NCI-H2227 (cell line): ENCODE measurements around the gene TROAP.

Experiments used
- DNase-seq: peaks from one replicate; lab custom pipeline; 2025; ENCODE audit not compliant: unreplicated experiment; lab: John Stamatoyannopoulos, UW

The TROAP gene

DNA sequence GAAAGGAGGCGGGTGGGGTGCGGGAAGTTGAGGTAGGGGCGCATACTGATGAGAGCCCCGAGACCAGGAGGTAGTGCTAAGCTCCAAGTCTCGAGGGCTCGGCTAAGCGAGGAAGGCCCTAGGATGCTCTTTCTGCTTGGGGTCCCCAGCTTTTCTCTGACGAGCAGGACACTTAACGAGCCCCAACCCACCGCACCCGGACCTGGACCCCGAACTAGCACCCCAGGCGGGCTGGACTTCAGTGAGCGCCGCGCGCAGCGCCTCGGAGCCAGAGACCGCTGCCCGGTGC is 18.7 kb downstream of the TROAP start:
- DNase-seq: no peak

GRCh38 chr12:49342066-49342913 is 19.2 kb downstream of the TROAP start:
- DNase-seq: peak; percentile 93

- DNase-seq: peak; percentile 12
These were observed 20.1 kb downstream of the TROAP start for GRCh38 chr12:49342914-49343731.

DNA sequence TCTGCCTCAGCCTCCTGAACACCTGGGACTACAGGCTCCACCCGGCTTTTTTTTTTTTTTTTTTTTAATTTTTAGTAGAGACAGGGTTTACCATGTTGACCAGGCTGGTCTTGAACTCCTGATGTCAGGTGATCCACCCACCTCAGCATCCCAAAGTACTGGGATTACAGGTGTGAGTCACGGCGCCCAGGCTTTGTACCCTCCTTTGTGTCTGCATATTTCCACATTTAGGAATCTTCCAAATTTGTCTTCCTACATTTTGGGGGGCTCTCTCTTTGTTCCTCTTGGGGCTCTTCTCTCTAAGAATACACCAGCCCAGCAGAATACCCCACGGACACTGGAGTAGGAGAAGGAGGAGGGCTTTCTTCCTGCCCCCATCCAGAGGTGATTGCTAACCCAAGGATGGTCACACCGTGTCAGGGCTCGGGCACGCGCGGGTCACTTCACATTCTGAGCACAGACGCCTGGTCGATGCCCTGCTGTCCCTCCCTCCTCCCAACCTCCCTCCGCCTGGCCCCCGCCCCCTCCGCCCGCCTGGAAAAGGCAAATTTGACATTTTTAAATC is 21.5 kb downstream of the TROAP start:
- no peak for DNase-seq

DNA sequence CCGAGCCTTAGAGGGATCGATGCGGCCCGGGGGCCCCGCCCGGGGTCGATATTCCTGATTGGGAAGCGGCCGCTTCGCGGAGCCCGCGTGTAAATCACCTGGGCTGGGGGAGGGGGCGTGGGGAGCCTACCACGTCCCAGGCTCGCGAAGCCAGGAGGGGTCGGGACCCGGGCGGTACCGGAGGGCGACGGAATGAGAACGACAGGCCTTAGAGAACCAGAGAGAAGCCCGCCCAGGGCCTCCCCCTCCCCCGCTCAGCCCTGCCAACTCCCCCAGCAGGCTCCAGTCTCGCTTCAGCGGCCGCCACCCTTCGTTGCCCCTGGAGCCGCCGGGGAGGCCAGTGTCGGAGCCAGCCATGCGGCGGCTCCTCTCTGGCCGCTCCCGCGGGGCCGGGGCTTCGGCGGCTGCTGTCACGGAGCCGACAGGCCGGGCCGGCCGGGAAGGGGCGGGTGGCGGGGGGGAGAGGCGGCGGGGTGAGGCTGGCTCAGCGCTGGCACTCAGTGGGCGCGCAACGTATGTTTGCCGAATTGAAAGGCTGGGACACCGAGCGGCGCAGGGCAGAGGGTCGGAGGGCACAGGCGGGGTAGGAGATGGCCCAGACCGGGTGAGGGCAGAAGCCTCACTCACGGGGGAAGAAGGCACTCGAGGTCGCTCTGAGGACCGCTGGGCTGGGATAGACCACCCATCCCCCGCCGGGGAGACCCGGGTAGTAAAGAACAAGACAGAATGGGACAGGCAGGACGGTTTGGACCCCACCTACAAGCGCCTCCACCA is 22.2 kb downstream of the TROAP start:
- DNase-seq: peak; percentile 39

DNA sequence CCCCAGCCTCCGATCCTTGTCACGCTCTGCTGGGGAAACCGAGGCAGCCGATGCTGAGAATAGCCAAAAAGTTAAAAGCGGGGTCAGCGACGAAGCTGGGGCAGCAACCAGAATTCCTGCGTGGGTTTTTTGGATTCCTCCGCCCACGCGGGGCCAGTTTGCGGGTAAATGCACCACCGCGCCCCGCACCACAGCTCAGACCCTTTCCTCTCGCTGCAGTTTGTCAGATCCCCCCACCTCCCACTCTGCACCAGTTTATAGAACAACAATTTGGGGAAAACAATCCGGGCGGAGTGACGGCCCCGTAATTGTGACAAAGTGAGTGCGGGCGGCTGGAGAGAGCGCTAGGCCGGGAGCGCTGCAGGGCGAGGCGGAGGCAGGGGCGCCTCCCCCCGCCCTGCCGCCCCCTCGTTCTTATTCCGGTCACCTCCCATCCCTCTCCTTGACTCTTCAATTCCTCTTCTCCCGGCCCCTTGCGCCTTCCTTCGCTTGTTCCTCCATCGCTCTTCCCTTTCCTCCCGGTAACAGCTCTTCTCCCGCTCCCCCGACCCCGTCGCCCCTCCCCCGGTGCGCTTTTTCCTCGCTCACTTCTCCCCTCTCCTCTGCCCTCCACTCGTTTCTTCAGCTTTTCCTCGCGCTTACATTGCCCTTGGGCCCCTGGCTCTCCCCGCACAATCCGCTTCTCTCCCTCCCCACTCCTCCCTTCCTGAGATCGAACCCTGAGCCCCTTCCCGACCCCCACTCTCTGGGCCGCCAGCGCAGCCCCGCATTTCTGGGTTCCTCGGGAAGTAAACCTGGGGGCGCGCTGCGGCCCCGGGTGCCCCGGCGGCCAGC is 23.0 kb downstream of the TROAP start:
- DNase-seq: peak; percentile 25

GRCh38 chr12:49346659-49347310 is 23.7 kb downstream of the TROAP start, which contains the start of gene DNAJC22:
Gene DNAJC22, plus strand, starts transcription at chr12:49346888. Its CDS starts 1,985 bp downstream, at chr12:49348873.
- peak; percentile 16 for DNase-seq

DNA sequence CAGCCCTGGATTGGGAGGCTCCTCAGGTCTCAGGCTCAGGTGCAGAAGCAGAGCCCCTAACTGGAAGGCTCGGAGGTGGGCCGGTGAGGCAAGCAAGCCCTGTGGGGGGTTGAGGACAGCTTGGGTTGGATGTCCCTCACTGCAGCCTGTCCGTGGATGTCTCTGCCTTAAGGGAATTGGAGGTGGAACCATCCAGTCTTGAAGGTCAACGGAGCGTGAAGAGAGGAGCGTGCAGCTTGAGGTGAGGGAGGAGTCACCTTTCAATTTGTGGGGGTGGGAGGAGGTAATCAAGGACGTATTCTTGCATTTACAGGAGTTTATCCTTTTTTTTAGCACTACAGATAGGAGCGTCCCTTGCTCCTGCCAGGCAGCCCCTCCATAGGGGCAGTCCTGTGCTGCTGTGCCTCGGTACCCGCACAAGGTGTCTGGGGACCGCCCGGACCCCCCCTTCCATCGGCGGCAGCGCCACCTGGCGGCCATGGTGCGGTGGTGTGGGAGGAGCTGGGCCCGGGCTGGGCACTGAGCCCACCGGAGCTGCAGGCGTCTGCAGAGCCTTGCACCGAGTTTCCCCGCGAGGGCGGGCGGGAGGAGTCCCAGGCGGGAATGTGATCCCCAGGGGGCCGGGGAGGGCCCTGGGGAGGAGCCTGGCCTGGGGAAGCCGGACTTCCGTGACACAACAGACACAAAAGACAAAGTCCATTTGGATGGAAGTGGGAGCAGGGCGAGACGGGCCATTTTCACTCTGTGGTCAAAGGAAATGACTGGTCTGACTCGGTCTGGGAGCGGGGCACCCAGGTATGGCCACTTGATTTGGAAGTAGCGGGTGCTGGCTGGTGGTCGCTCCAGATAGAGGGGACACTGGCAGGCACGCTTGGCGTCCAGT is 24.5 kb downstream of the TROAP start:
- peak; percentile 84 for DNase-seq

DNA sequence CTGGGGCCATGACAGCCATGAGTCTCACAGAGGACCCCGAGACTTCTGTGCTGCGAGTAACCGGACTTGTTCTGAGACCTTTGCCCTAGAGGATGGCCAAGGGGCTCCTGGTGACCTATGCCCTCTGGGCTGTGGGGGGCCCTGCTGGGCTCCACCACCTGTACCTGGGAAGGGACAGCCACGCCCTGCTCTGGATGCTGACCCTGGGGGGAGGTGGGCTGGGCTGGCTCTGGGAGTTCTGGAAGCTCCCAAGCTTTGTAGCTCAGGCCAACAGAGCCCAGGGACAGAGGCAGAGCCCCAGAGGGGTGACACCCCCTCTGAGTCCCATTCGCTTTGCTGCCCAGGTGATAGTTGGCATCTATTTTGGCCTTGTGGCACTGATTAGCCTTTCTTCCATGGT is 25.7 kb downstream of the TROAP start:
- DNase-seq: no peak

DNA sequence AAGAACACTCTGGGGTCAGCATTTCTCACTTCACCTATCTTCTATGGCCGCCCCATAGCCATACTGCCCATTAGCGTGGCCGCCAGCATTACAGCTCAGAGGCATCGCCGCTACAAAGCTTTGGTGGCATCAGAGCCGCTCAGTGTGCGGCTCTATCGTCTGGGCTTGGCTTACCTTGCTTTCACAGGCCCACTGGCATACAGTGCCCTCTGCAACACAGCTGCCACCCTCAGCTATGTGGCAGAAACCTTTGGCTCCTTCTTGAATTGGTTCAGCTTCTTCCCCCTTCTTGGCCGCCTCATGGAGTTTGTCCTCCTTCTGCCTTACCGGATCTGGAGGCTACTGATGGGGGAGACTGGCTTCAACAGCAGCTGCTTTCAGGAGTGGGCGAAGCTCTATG is 26.2 kb downstream of the TROAP start:
- DNase-seq: no peak

DNA sequence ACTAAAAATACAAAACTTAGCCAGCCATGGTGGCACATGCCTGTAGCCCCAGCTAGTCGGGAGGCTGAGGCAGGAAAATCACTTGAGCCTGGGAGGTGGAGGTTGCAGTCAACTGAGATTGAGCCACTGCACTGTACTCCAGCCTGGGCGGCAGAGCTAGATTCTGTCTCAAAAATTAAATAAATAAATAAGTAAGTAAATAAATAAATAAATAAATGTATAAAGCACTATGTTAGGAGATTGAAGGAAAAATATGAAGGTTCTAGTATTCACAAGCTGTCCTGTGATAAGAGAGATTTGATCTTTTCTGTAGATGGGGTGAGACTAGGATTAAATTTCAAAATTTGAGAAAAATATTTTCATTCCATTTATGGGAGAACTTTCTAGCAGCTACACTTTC is 29.3 kb downstream of the TROAP start:
- DNase-seq: no peak

DNA sequence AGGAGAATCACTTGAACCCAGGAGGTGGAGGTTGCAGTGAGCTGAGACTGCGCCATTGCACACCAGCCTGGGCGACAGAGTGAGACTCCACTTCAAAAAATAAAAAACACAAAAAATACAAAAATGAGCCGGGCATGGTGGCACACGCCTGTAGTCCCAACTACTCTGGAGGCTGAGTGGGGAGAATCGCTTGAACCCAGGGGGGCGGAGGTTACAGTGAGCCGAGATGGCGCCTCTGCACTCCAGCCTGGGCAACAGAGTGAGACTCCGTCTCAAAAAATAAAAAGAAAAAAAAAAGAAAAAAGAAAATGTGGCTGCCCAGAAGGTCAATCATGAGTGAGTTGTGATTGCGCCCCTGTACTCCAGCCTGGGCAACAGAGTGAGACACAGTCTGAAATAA is 32.9 kb downstream of the TROAP start:
- DNase-seq: no peak

DNA sequence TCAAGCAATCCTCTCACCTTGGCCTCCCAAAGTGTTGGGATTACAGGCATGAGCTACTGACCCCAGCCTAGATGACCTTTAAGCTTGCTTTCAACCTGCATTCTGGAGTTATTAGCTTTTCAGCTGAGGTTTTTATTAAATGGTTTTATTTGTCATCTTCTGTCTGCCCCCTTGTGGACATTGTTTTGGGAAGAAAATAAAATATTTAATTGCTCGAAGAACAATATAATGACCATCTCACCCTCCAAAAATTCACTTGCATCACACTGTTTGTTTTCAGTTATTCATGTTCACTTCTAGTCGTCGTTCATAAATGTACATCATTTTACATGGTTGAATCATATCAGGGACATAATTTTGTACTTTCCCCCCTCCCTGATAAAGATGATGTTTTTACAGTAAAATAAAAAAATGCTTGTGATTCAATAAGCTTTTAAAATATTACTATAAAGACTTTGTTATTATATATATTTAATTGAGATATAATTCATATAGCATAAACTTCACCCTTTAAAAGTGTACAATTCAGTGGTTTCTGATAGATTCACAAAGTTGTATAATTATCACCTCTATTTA is 34.1 kb downstream of the TROAP start:
- peak; percentile 29 for DNase-seq

GRCh38 chr12:49358483-49359141 is 35.6 kb downstream of the TROAP start:
- DNase-seq: peak; percentile 66

GRCh38 chr12:49359671-49360070 is 36.6 kb downstream of the TROAP start:
- no peak for DNase-seq

DNA sequence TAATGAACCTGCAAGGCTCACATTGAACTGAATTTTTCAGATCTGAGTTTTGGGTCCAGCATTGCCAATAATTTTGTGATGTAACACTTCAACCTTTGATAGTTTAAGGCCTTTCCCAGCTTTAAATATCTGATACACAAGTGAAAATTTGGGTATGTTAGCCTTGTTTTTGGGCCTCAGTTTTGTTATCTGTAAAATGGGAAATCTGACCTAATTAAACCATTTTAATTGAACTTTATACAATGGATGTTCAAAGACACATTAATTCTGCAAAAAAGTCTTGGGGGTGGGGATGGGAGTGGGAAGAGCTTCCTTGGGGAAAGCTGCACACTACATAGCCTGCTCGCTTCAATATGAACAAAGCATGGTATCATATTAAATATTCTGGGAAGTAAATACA is 39.0 kb downstream of the TROAP start:
- DNase-seq: no peak

DNA sequence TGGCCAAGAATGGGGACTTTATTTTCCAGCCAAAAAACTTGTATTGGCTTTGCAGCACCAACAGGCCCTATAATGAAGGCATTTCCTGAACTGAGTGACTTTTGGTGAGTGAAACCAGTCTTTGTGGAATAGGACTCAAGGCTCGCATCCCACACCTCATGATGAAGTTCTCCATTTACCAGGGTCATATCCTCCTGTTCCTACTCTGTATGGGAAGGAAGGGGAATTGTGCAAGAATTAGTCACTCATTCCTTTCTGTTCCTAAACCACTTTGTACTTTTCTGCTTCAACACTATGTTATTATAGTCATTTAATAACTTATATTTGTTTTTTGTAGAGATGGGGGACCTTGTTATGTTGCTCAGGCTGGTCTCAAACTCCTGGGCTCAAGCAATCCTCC is 41.9 kb downstream of the TROAP start:
- no peak for DNase-seq

DNA sequence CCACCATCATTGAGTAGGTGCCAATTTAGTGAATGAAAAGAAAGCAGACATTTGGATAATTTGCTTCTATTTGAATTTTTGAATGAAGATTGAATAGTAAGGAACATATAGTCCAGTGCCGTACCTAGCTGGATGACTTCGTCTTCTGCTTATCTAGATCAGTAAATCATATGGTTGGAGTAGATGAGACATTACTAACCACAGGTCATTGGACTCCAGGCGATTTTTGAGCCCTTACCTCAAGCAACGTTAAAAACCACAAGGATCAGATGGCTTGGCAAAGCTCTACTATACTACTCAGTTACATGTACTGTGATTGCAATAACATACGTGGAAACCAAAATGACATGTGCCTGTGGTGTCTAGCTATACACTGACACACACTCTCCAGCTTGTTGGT is 42.5 kb downstream of the TROAP start:
- no peak for DNase-seq
